ENCODE measurements around the gene OR13C5.

Gene OR13C5

DNA sequence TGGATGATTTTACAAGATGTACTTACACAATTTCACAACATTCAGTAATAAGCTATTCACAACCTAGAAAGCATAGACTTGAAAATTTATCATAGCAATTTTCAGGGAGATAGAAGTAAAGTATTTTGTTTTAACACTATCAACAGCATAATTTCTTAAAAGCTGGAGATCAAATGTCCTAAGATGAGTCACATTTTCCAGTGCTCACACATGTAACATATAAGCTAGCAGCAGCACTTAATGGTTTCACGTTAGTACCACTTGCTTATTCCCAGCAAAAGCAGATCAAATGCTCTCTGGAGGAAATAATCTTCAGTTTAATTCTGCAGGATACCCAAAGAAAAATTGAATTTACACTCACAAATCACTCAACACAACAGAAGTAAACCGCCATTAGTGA lies 23.8 kb downstream of the OR13C5 start:
- DNase-seq (ENCODE audit: low spot score): no peak
- Histone ChIP-seq H3K4me3 (no peak overlapping the region), H3K27ac (no peak overlapping the region)
- TF ChIP-seq, protein P1, sequence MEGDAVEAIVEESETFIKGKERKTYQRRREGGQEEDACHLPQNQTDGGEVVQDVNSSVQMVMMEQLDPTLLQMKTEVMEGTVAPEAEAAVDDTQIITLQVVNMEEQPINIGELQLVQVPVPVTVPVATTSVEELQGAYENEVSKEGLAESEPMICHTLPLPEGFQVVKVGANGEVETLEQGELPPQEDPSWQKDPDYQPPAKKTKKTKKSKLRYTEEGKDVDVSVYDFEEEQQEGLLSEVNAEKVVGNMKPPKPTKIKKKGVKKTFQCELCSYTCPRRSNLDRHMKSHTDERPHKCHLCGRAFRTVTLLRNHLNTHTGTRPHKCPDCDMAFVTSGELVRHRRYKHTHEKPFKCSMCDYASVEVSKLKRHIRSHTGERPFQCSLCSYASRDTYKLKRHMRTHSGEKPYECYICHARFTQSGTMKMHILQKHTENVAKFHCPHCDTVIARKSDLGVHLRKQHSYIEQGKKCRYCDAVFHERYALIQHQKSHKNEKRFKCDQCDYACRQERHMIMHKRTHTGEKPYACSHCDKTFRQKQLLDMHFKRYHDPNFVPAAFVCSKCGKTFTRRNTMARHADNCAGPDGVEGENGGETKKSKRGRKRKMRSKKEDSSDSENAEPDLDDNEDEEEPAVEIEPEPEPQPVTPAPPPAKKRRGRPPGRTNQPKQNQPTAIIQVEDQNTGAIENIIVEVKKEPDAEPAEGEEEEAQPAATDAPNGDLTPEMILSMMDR (IDR thresholded peaks at IDR 0.05): no peak

- TF ChIP-seq, protein P1 (IDR thresholded peaks at IDR 0.05): no peak
- DNase-seq (ENCODE audit: low spot score): no peak
- no peak overlapping the region for H3K27ac ChIP-seq
- no peak overlapping the region for H3K4me3 ChIP-seq
Observed at GRCh38 chr9:104572612-104573011, 26.6 kb downstream of the OR13C5 start.

GRCh38 chr9:104568868-104569267 lies 30.3 kb downstream of the OR13C5 start, which contains the start of gene OR13C8:
Gene OR13C8 (plus strand): TSS chr9:104569168. CDS start chr9:104569168, 0 bp downstream.
- TF ChIP-seq, protein P1 (IDR thresholded peaks at IDR 0.05): no peak
- Histone ChIP-seq H3K4me3 (no peak within 1 kb of the TSS), H3K27ac (no peak within 1 kb of the TSS)
- DNase-seq (ENCODE audit: low spot score): no peak

DNA sequence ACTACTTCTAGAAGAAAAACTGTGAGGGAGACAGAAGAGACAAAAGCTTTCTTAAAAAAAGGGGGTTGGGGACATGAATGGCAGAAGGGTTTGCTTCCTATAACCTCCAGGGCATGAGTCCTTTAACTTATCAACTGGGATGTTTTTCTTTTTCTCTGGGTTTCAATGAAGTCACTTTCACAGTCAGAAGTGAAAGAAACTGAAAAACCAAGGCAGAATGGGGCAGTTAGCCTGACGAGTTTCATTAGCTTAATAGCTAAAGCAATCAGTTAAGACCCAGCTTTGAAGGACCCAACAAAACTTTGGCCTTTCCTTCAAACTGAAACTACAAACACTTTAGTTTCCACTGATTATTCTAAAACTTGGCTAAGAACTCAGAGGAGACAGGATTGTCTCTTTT lies 34.9 kb downstream of the OR13C5 start:
- no peak overlapping the region for H3K4me3 ChIP-seq
- DNase-seq (ENCODE audit: low spot score): no peak
- TF ChIP-seq, protein P1 (IDR thresholded peaks at IDR 0.05): no peak

DNA sequence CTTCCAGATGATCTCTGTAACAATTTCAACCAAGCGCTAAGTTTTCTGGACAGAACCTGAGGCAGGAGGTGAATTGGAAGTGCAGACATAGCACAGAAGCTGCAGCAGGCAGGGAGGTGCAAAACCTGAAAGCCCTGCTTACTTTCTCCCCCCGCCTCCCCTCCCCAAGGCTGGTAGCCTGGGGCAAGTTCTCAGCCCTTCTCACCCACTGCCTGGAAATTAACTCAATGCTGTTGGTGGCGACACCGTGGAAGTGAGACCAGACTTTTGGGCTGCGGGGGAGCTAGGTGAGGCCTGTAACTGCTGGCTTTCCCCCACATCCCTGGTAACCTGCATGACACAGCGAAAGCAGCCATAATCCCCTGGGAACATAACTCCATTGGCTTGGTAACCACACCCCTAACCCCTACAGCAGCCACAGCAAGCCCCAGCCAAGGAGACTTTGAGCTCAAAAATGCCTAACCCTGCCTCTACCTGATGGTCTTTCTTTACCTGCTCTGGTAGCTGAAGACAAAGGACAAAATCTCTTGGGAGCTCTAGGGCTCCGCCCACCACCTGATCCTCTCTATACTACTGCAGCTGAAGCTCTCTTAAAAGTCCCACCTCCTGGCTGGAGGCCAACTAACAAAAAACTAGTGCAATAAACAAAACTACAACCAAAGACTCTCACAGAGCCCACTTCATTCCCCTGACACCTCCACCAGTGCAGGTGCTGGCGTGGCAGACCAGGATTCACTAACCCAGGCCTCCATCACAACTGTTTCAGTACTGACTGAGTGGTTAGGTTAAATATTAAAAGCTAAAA lies 42.2 kb downstream of the OR13C5 start:
- no peak overlapping the region for H3K27ac ChIP-seq
- H3K4me3 ChIP-seq: no peak overlapping the region
- DNase-seq (ENCODE audit: low spot score): no peak
- TF ChIP-seq, protein P1 (IDR thresholded peaks at IDR 0.05): no peak

More for the DNA sequence above, 34.9 kb downstream of the OR13C5 start:
- no peak overlapping the region for H3K27ac ChIP-seq

DNA sequence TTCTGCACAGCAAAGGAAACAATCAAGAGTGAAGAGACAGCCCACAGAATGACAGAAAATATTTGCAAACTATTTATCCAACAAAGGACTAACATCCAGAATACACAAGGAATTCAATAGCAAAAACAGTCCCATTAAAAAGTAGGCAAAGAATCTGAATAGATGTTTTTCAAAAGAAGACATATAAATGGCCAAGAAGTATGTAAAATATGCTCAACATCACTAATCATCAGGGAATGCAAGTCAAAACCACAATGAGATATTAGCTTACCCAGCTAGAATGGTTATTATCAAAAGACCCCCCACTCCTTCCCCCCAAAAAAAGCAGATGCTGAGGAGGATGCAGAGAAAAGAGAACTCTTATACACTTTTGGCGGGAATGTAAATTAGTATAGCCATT lies 43.7 kb downstream of the OR13C5 start:
- Histone ChIP-seq H3K4me3 (no peak overlapping the region), H3K27ac (no peak overlapping the region)
- TF ChIP-seq, protein P1 (IDR thresholded peaks at IDR 0.05): no peak
- DNase-seq (ENCODE audit: low spot score): no peak

DNA sequence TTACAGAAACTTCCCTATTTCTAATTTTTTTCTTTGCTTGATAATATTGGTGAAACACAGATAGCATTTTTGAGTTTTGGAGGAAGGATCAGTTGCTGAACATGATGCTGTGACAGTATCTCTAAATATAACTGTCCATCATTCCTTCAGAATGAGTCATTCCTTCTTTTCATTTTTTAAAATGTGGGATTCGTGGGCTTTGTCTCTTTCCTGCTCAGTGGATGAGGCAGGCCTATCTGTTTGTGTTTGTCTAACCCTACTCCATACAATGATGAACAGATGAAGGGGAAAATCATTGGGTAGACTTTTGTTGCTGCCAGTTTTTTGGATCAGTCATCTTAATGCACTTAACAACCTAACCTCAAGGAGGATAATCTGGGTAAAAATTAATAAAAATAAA lies 46.0 kb downstream of the OR13C5 start:
- no peak overlapping the region for H3K4me3 ChIP-seq
- no peak overlapping the region for H3K27ac ChIP-seq
- TF ChIP-seq, protein P1 (IDR thresholded peaks at IDR 0.05): no peak

More for the DNA sequence above, 46.0 kb downstream of the OR13C5 start:
- DNase-seq (ENCODE audit: low spot score): no peak

All from coronary artery (tissue), 2 donors.